ENCODE data around the gene PEX14.

The PEX14 gene

GRCh38 chr1:10635992-10636391 is 161.2 kb downstream of the PEX14 start:
- no peak for DNase-seq (ENCODE audit: low read depth)
- no peak overlapping the region for H3K4me3 ChIP-seq (ENCODE audit: low read depth, low read length)
- TF ChIP-seq CTCF (conservative IDR thresholded peaks at IDR 0.05; ENCODE audit: low read depth, low read length): no peak

GRCh38 chr1:10637400-10637799 is 162.7 kb downstream of the PEX14 start:
- TF ChIP-seq CTCF (conservative IDR thresholded peaks at IDR 0.05; ENCODE audit: low read depth, low read length): no peak
- H3K4me3 ChIP-seq (ENCODE audit: low read depth, low read length): no peak overlapping the region
- DNase-seq (ENCODE audit: low read depth): no peak

- H3K4me3 ChIP-seq (ENCODE audit: low read depth, low read length): no peak overlapping the region
Measured at GRCh38 chr1:10637834-10638558, 163.2 kb downstream of the PEX14 start.

GRCh38 chr1:10638559-10639005 is 163.8 kb downstream of the PEX14 start:
- TF ChIP-seq CTCF (conservative IDR thresholded peaks at IDR 0.05; ENCODE audit: low read depth, low read length): no peak
- DNase-seq (ENCODE audit: low read depth): no peak
- H3K4me3 ChIP-seq (ENCODE audit: low read depth, low read length): no peak overlapping the region

More at GRCh38 chr1:10637834-10638558, 163.2 kb downstream of the PEX14 start:
- no peak for TF ChIP-seq CTCF (conservative IDR thresholded peaks at IDR 0.05; ENCODE audit: low read depth, low read length)
- DNase-seq (ENCODE audit: low read depth): no peak

- H3K4me3 ChIP-seq (ENCODE audit: low read depth, low read length): no peak overlapping the region
- DNase-seq (ENCODE audit: low read depth): no peak
- TF ChIP-seq CTCF (conservative IDR thresholded peaks at IDR 0.05; ENCODE audit: low read depth, low read length): no peak
Measured at GRCh38 chr1:10639011-10639774, 164.4 kb downstream of the PEX14 start.

GRCh38 chr1:10639775-10640578 is 165.2 kb downstream of the PEX14 start:
- H3K4me3 ChIP-seq (ENCODE audit: low read depth, low read length): no peak overlapping the region
- no peak for TF ChIP-seq CTCF (conservative IDR thresholded peaks at IDR 0.05; ENCODE audit: low read depth, low read length)
- DNase-seq (ENCODE audit: low read depth): no peak

All from choroid plexus epithelial cell (primary cell).